BLaER1 treated with 17β-estradiol and CSF1 and Interleukin-3, amounts not matched to agents 10 nM and 100 nM (cell line): ENCODE data around the gene ADAMTS12.

Experiments used
- H3K27ac ChIP-seq, 11 experiments: shearing (Covaris generic); formaldehyde crosslinking; 2 replicates each; pipeline ENCODE4 v1.8.1; 2022
- H3K27me3 ChIP-seq, 11 experiments: shearing (Covaris generic); formaldehyde crosslinking; 2 replicates each; pipeline ENCODE4 v1.8.1; 2022
- H3K36me3 ChIP-seq, 11 experiments: shearing (Covaris generic); formaldehyde crosslinking; 2 replicates each; pipeline ENCODE4 v1.8.1; 2022
- H3K4me1 ChIP-seq, 10 experiments: shearing (Covaris generic); formaldehyde crosslinking; 2 replicates each; pipeline ENCODE4 v1.8.1; 2022
- H3K4me2 ChIP-seq, 11 experiments: shearing (Covaris generic); formaldehyde crosslinking; 2 replicates each; pipeline ENCODE4 v1.8.1; 2022
- H3K4me3 ChIP-seq, 10 experiments: shearing (Covaris generic); formaldehyde crosslinking; 2 replicates each; pipeline ENCODE4 v1.8.1; 2022
- H3K9ac ChIP-seq, 11 experiments: shearing (Covaris generic); formaldehyde crosslinking; 2 replicates each; pipeline ENCODE4 v1.8.1; 2022
- H3K9me3 ChIP-seq, 11 experiments: shearing (Covaris generic); formaldehyde crosslinking; replicated peaks in 1 of 11; 2 replicates each; pipeline ENCODE4 v1.8.1; 2022
- H4K20me1 ChIP-seq, 11 experiments: shearing (Covaris generic); formaldehyde crosslinking; 2 replicates each; pipeline ENCODE4 v1.8.1; 2022
- Cebpa-rat ChIP-seq, 11 experiments: shearing (Covaris generic); IDR thresholded peaks; 2 replicates each; pipeline ENCODE4 v1.8.1; 2022

ADAMTS12 gene

DNA sequence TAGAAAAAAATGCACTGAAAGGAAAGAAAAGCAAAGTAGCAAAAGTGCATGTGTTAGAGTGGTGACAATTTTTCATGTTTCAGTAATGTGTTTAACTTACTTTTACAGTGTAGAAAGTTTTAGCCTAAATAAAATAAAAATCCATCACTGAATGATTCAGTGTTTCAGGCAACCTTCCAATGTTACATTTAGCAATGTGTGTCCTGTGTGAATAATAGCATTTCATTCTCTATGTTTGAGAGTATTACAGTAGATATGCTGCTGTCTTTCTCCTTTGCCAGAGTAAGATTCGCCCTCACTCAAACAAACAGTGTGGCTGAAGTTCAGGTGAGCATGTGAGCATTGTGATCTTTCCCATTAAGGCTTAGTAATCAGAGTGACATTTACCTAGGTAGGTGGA, 279.9 kb downstream of the ADAMTS12 start:
- TF ChIP-seq Cebpa-rat (IDR thresholded peaks at IDR 0.05): no peak
- H3K27me3 ChIP-seq: no peaks in the 10 kb centered on the region
- no peaks in the 10 kb centered on the region for H3K9me3 ChIP-seq
- no peak overlapping the region for H3K27ac ChIP-seq
- no peak overlapping the region for H3K4me3 ChIP-seq
- no peak overlapping the region for H3K9ac ChIP-seq
- no peaks in the 10 kb centered on the region for H3K4me1 ChIP-seq
- H3K4me2 ChIP-seq: no peak overlapping the region
- H4K20me1 ChIP-seq: no peaks in the 10 kb centered on the region
- H3K36me3 ChIP-seq: no peaks in the 10 kb centered on the region

- H3K27ac ChIP-seq: no peak overlapping the region
Observed at GRCh38 chr5:33608344-33609041, 283.3 kb downstream of the ADAMTS12 start.

GRCh38 chr5:33604503-33604902, 287.3 kb downstream of the ADAMTS12 start:
- Histone ChIP-seq H3K9ac (no peak overlapping the region), H3K4me2 (no peak overlapping the region), H3K4me3 (no peak overlapping the region), H3K9me3 (no peaks in the 10 kb centered on the region), H3K27ac (no peak overlapping the region), H3K36me3 (no peaks in the 10 kb centered on the region), H3K27me3 (no peaks in the 10 kb centered on the region), H4K20me1 (no peaks in the 10 kb centered on the region), H3K4me1 (no peaks in the 10 kb centered on the region)
- no peak for TF ChIP-seq Cebpa-rat (IDR thresholded peaks at IDR 0.05)

More at GRCh38 chr5:33608344-33609041, 283.3 kb downstream of the ADAMTS12 start:
- Histone ChIP-seq H3K4me2 (no peak overlapping the region), H3K27me3 (no peaks in the 10 kb centered on the region), H3K9ac (no peak overlapping the region), H3K4me1 (no peaks in the 10 kb centered on the region), H3K4me3 (no peak overlapping the region), H3K9me3 (no peaks in the 10 kb centered on the region), H3K36me3 (no peaks in the 10 kb centered on the region), H4K20me1 (no peaks in the 10 kb centered on the region)
- no peak for TF ChIP-seq Cebpa-rat (IDR thresholded peaks at IDR 0.05)

DNA sequence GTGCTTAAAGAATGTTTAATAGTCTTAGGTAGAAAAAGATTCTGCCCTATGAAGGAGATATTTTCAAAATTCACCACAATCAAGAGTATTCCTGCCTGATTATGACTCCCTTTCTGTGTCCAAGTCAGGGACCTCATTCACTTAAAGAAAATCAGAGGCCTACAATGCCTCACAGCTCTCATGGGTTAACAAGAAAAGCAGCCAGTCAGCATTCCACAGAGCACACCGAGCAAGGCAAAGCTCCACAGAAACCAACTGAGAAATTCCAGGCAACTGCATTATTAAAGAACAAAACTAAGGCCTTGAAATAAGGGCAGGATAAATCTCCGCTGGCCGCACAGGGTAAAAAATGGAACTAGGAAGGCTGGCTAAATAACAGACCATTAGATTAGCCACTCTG, 289.9 kb downstream of the ADAMTS12 start:
- Histone ChIP-seq H3K27ac (no peak overlapping the region), H3K4me2 (no peak overlapping the region)

DNA sequence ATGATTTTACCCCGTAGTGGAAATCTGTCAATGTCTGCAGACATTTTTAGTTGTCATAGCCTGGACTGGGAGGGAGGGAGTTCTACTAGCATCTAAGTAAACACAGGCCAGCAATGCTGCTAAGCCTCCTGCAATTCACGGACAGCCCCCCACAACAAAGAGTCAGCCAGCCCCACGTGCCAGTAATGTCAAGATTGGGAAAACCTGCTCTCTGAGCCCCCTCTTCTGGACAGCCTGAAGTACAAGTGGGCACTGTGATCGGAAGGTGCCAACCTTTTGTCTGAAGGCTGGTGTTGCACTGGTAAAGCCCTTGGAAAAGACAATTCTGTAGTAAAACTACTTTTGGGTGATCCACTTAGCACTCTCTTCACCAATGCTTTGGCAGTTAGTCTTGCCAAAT, 296.5 kb downstream of the ADAMTS12 start:
- Histone ChIP-seq H3K9me3 (no peaks in the 10 kb centered on the region), H4K20me1 (no peaks in the 10 kb centered on the region), H3K36me3 (no peaks in the 10 kb centered on the region), H3K4me3 (no peak overlapping the region), H3K9ac (no peak overlapping the region), H3K27ac (no peak overlapping the region), H3K4me1 (no peaks in the 10 kb centered on the region), H3K27me3 (no peaks in the 10 kb centered on the region), H3K4me2 (no peak overlapping the region)
- no peak for TF ChIP-seq Cebpa-rat (IDR thresholded peaks at IDR 0.05)

More for the DNA sequence above, 289.9 kb downstream of the ADAMTS12 start:
- no peak overlapping the region for H3K9ac ChIP-seq
- no peaks in the 10 kb centered on the region for H3K36me3 ChIP-seq
- H3K9me3 ChIP-seq: no peaks in the 10 kb centered on the region
- no peaks in the 10 kb centered on the region for H3K4me1 ChIP-seq
- no peaks in the 10 kb centered on the region for H3K27me3 ChIP-seq
- no peak overlapping the region for H3K4me3 ChIP-seq
- H4K20me1 ChIP-seq: no peaks in the 10 kb centered on the region
- TF ChIP-seq Cebpa-rat (IDR thresholded peaks at IDR 0.05): no peak

DNA sequence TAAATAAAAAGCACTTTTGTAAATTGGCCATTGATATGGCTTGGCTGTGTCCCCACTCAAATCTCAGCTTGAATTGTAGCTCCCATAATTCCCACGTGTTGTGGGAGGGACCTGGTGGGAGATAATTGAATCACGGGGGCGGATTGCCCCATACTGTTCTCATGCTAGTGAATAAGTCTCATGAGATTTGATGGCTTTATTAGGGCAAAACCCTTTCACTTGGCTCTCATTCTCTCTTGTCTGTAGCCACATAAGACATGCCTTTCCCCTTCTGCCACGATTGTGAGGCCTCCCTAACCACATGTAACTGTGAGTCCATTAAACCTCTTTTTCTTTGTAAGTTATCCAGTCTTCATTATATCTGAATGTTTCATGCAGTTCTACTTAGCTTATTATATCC, 297.8 kb downstream of the ADAMTS12 start:
- H3K27me3 ChIP-seq: no peaks in the 10 kb centered on the region
- no peaks in the 10 kb centered on the region for H3K4me1 ChIP-seq
- no peaks in the 10 kb centered on the region for H4K20me1 ChIP-seq
- no peaks in the 10 kb centered on the region for H3K36me3 ChIP-seq
- no peaks in the 10 kb centered on the region for H3K9me3 ChIP-seq
- H3K27ac ChIP-seq: no peak overlapping the region
- no peak overlapping the region for H3K9ac ChIP-seq
- H3K4me3 ChIP-seq: no peak overlapping the region
- no peak for TF ChIP-seq Cebpa-rat (IDR thresholded peaks at IDR 0.05)
- H3K4me2 ChIP-seq: no peak overlapping the region

- Histone ChIP-seq H3K4me1 (no peaks in the 10 kb centered on the region), H4K20me1 (no peaks in the 10 kb centered on the region), H3K27ac (no peak overlapping the region), H3K9me3 (no peaks in the 10 kb centered on the region), H3K4me3 (no peak overlapping the region), H3K9ac (no peak overlapping the region), H3K27me3 (no peaks in the 10 kb centered on the region), H3K4me2 (no peak overlapping the region), H3K36me3 (no peaks in the 10 kb centered on the region)
- no peak for TF ChIP-seq Cebpa-rat (IDR thresholded peaks at IDR 0.05)
Observed at GRCh38 chr5:33592245-33592644, 299.5 kb downstream of the ADAMTS12 start.

DNA sequence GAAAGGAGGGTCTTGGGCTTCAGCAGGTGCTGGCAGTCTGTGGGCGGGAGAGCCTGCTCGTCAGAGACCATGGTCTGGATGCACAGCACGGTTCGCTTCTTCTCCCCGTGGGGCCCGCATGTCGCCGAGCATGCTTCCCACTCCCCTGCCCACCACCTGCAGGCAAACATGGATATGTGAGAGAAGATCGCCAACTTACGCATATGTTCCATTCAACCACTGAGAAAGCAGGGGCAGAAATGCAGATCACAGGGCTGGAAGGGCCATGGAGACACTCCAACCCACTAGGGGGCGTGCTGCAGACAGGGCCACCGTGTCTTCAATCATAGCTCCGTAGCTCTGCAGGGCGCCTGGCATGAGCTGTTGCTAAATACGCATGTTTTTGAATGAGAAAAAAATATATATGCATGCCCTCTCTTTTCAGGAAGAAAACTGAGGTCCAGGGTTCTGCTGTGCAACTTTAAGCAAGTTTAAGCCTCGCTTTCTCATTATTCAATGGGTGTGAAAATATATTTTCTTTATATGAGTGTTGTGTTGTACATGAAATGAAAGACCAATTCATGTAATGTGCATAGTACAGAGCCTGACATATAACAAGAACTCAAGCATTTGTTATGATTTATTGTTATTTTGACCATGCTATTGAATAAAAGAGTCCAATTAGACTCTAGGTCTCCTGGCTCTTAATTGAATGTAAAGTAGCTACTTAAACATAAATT, 303.0 kb downstream of the ADAMTS12 start:
- no peak for TF ChIP-seq Cebpa-rat (IDR thresholded peaks at IDR 0.05)
- no peak overlapping the region for H3K4me3 ChIP-seq
- H3K9me3 ChIP-seq: no peaks in the 10 kb centered on the region
- no peak overlapping the region for H3K27ac ChIP-seq
- no peaks in the 10 kb centered on the region for H3K27me3 ChIP-seq
- no peak overlapping the region for H3K4me2 ChIP-seq
- H4K20me1 ChIP-seq: no peaks in the 10 kb centered on the region
- H3K36me3 ChIP-seq: no peaks in the 10 kb centered on the region
- H3K9ac ChIP-seq: no peak overlapping the region
- H3K4me1 ChIP-seq: no peaks in the 10 kb centered on the region

GRCh38 chr5:33583332-33583731, 308.5 kb downstream of the ADAMTS12 start:
- Histone ChIP-seq H3K4me3 (no peak overlapping the region), H3K9me3 (peaks cover 9 to 23% (median 15%) of the 10 kb centered on the region in 11 experiments; a peak in 17 of 22 replicates), H3K27me3 (no peaks in the 10 kb centered on the region), H3K4me2 (no peak overlapping the region), H3K9ac (no peak overlapping the region), H4K20me1 (no peaks in the 10 kb centered on the region), H3K4me1 (peaks cover 0 to 10% (median 0%) of the 10 kb centered on the region in 10 experiments; a peak in 1 of 20 replicates), H3K36me3 (no peaks in the 10 kb centered on the region), H3K27ac (no peak overlapping the region)
- TF ChIP-seq Cebpa-rat (IDR thresholded peaks at IDR 0.05): no peak

- peaks cover 0 to 10% (median 0%) of the 10 kb centered on the region in 10 experiments; a peak in 1 of 20 replicates for H3K4me1 ChIP-seq
- no peak overlapping the region for H3K4me3 ChIP-seq
- peaks cover 9 to 23% (median 15%) of the 10 kb centered on the region in 11 experiments; a peak in 17 of 22 replicates for H3K9me3 ChIP-seq
- H4K20me1 ChIP-seq: no peaks in the 10 kb centered on the region
- no peak overlapping the region for H3K27ac ChIP-seq
- no peaks in the 10 kb centered on the region for H3K36me3 ChIP-seq
- H3K9ac ChIP-seq: no peak overlapping the region
- H3K27me3 ChIP-seq: no peaks in the 10 kb centered on the region
- TF ChIP-seq Cebpa-rat (IDR thresholded peaks at IDR 0.05): no peak
- H3K4me2 ChIP-seq: no peak overlapping the region
Observed at GRCh38 chr5:33582417-33582816, 309.4 kb downstream of the ADAMTS12 start.
